NCI-H2196 (cell line): ENCODE data around the gene TIMP2.
A peak's percentile ranks its signal among the peaks of the same experiment; 100 is the strongest.
"Not testable (repeated sequence)": the region's sequence is repeated elsewhere in the genome, so short reads cannot be mapped to it uniquely, and the experiment has no call there.

Experiments used
- DNase-seq: peaks from one replicate; lab custom pipeline; 2025; ENCODE audit not compliant: unreplicated experiment; lab: John Stamatoyannopoulos, UW

TIMP2 gene

GRCh38 chr17:78910497-78911284 is 14.5 kb downstream of the TIMP2 start:
- DNase-seq, result no peak

GRCh38 chr17:78908426-78908825 is 16.8 kb downstream of the TIMP2 start:
- peak; percentile 36 for DNase-seq

GRCh38 chr17:78905541-78905940 is 19.6 kb downstream of the TIMP2 start:
- no peak for DNase-seq

- DNase-seq, result no peak
Measured at GRCh38 chr17:78905116-78905515, 20.1 kb downstream of the TIMP2 start.

- DNase-seq, result no peak
Measured at GRCh38 chr17:78904371-78904770, 20.8 kb downstream of the TIMP2 start.

GRCh38 chr17:78903101-78903779 is 21.9 kb downstream of the TIMP2 start, which contains the start of gene CEP295NL:
TSS of gene CEP295NL (minus strand) at chr17:78903201. CDS start at chr17:78901828, 1,373 bp downstream.
- DNase-seq, result peak; percentile 77

- DNase-seq, result not testable (repeated sequence)
Measured at GRCh38 chr17:78902231-78902630, 23.0 kb downstream of the TIMP2 start.

- DNase-seq, result no peak
Measured at GRCh38 chr17:78901806-78902205, 23.4 kb downstream of the TIMP2 start.

GRCh38 chr17:78900816-78901215 is 24.4 kb downstream of the TIMP2 start:
- DNase-seq, result no peak

- DNase-seq, result no peak
Measured at GRCh38 chr17:78899361-78900260, 25.6 kb downstream of the TIMP2 start.

- DNase-seq, result no peak
Measured at GRCh38 chr17:78898947-78899346, 26.2 kb downstream of the TIMP2 start.

- no peak for DNase-seq
Measured at GRCh38 chr17:78898075-78898836, 26.9 kb downstream of the TIMP2 start.

- DNase-seq, result no peak
Measured at GRCh38 chr17:78897664-78898047, 27.5 kb downstream of the TIMP2 start.

- no peak for DNase-seq
Measured at GRCh38 chr17:78896834-78897663, 28.1 kb downstream of the TIMP2 start.

GRCh38 chr17:78896091-78896833 is 28.9 kb downstream of the TIMP2 start:
- DNase-seq, result no peak

- no peak for DNase-seq
Measured at GRCh38 chr17:78895322-78895721, 29.9 kb downstream of the TIMP2 start.

GRCh38 chr17:78893684-78894083 is 31.5 kb downstream of the TIMP2 start:
- no peak for DNase-seq

GRCh38 chr17:78892936-78893379 is 32.2 kb downstream of the TIMP2 start:
- no peak for DNase-seq

- no peak for DNase-seq
Measured at GRCh38 chr17:78892520-78892919, 32.7 kb downstream of the TIMP2 start.
